CD4-positive, alpha-beta T cell (primary cell): ENCODE data around the gene MUC13. TPM values are rescaled to one million over a fixed set of nuclear protein-coding genes. Genes with fewer than 3 reads are reported as not detected.

Source experiments
- ATAC-seq: fragments of 200-7000 bp; cut with Tn5 transposase; one replicate; pipeline ENCODE4 v1.10.0; 2022; ENCODE audit warnings: mild to moderate bottlenecking; ENCODE audit not compliant: poor library complexity
- CTCF ChIA-PET: fragments of 350-600 bp; sonication (Branson Sonifier 250); formaldehyde crosslinking; loops from one replicate; lab custom pipeline; 2021; ENCODE audit warnings: antibody characterized with exemption, inconsistent platforms; lab: Charles Lee
- POLR2A ChIA-PET: fragments of 350-600 bp; sonication (Branson Sonifier 250); formaldehyde crosslinking; loops from one replicate; lab custom pipeline; 2021; ENCODE audit warnings: antibody characterized with exemption, inconsistent platforms; lab: Charles Lee
- DNase-seq, 14 experiments: peaks; one replicate each; pipeline ENCODE4 v3.0.0-alpha.2; 2013 to 2020; ENCODE audit warnings: mixed read lengths in 2 of 14
- H3K27ac ChIP-seq, 2 donors: one replicate each; pipeline versions ENCODE4 v1.5.1 to v1.7.0; 2013; ENCODE audit warnings: low read length in 2 of 2, low read depth in 1 of 2, mild to moderate bottlenecking in 1 of 2
- H3K27me3 ChIP-seq, 2 experiments: 1 replicate in 1 of 2; 2 replicates in 1 of 2; pipeline versions ENCODE4 v1.6.1 to v1.7.0; 2013; ENCODE audit warnings: low read length in 2 of 2, control low read depth in 1 of 2, mild to moderate bottlenecking in 1 of 2, moderate library complexity in 1 of 2; ENCODE audit not compliant: insufficient read depth in 2 of 2, control insufficient read depth in 1 of 2
- H3K36me3 ChIP-seq: one replicate; pipeline ENCODE4 v1.6.1; 2013; ENCODE audit warnings: low read length, control low read depth; ENCODE audit not compliant: insufficient read depth
- H3K4me1 ChIP-seq: one replicate; pipeline ENCODE4 v1.6.1; 2013; ENCODE audit warnings: low read length, control low read depth; ENCODE audit not compliant: insufficient read depth
- H3K4me3 ChIP-seq: one replicate; pipeline ENCODE4 v1.5.1; 2013; ENCODE audit warnings: mild to moderate bottlenecking, low read length, moderate library complexity
- H3K9me3 ChIP-seq, 2 experiments: 1 replicate in 1 of 2; 2 replicates in 1 of 2; pipeline versions ENCODE4 v1.6.1 to v1.7.0; 2013; ENCODE audit warnings: low read length in 2 of 2, mild to moderate bottlenecking in 2 of 2, control low read depth in 1 of 2, moderate library complexity in 1 of 2; ENCODE audit not compliant: control insufficient read depth in 1 of 2, insufficient read depth in 1 of 2
- H3K27ac Mint-ChIP-seq: one replicate; pipeline ENCODE4 v1.8.0; 2020; ENCODE audit warnings: mixed read lengths
- H3K27me3 Mint-ChIP-seq: one replicate; pipeline ENCODE4 v1.8.0; 2021; ENCODE audit warnings: mixed read lengths
- H3K36me3 Mint-ChIP-seq: one replicate; pipeline ENCODE4 v1.8.0; 2021; ENCODE audit warnings: low read depth, mixed read lengths
- H3K4me1 Mint-ChIP-seq: one replicate; pipeline ENCODE4 v1.8.0; 2021; ENCODE audit warnings: low read depth, mixed read lengths
- H3K4me3 Mint-ChIP-seq: one replicate; pipeline ENCODE4 v1.8.0; 2020; ENCODE audit warnings: mild to moderate bottlenecking, mixed read lengths
- H3K9me3 Mint-ChIP-seq: one replicate; pipeline ENCODE4 v1.8.0; 2020; ENCODE audit warnings: mixed read lengths
- intact Hi-C, 2 experiments: fragments of 100-400 bp; cut with DNase I in 1 of 2; cut with micrococcal nuclease in 1 of 2; formaldehyde crosslinking; loops; one replicate each; pipeline versions ENCODE4 v1.15.1 to v1.9.0; 2023 to 2025; cut with DNase I, micrococcal nuclease
- total RNA-seq, 174 experiments: library from RNA in 2 of 174; stranded (reverse) in 2 of 174; gene quantifications; one replicate each; pipeline ENCODE4 v1.2.3 and lab custom pipeline; 2021 to 2026
- TF ChIP-seq, protein P1 (sequence below): fragments of 200-600 bp; IDR thresholded peaks from one replicate; pipeline ENCODE4 v1.8.0; 2022; ENCODE audit warnings: antibody characterized with exemption, mild to moderate bottlenecking

The MUC13 gene
- total RNA-seq, 2 experiments from 2014 or later, result 0.47 TPM; not detected in 1

DNA sequence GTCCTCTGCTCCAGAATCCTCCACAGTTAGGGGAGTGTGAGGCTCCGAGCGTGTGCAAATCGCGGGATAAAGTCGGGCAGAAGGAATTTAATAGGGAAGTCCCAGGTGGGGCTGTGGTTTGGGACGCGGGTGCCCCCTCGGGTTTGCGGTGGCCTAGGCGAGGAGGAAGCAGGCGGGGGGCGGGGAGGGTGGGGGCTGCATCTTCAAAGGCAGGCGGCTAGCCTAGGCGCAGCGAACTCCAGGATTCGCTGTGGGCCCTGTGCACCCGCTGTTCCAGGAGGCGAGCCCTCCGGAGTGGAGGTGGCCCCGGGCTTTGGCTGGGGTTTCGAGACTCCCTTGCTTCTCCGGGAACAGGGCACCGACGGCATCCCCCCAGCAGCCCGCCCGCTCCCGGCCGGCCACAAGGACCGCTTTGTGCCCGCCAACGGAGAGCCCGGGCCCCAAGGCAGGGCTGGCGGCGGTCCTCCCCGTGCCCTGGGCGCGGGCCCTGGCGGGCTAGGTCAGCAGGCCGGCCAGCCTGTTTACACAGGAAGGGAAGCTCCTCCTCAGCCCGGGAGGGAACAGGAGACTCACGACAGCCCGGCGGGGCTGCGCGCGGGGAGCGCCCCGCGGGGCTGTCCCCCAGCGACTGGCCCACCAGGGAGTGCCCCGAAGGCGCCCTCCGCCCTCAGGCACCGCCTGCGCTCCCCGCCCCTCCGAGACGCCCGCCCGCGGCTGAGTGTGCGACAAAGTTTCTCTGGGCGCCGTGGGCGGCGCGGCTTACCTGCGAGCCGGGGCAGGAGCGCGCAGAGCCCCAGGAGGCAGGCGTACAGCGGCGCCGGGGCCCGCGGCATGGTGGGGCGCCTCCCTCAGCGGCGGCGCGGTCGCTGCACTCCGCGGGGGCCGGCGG, 48.1 kb downstream of the MUC13 start:
- intact Hi-C loops, result no loop called here
- H3K27me3 Mint-ChIP-seq, result peaks cover 68% of the 10 kb centered on the region
- ChIA-PET POLR2A (interaction anchor here (1.8 kb wide), 1 partner anchor 51 kb away, joined by 4 read pairs; no protein-coding TSS in a partner anchor), CTCF (no interaction called here)
- peak in 5 of 14 experiments; percentile 3 to 47 (median 20) for DNase-seq
- H3K4me1 Mint-ChIP-seq, result peaks cover 4% of the 10 kb centered on the region
- peak overlapping the region; percentile 7 for H3K4me3 ChIP-seq
- peak; percentile 65 for ATAC-seq
- no peaks in the 10 kb centered on the region for H3K9me3 ChIP-seq
- no peaks in the 10 kb centered on the region for H3K36me3 Mint-ChIP-seq
- TF ChIP-seq, protein P1, sequence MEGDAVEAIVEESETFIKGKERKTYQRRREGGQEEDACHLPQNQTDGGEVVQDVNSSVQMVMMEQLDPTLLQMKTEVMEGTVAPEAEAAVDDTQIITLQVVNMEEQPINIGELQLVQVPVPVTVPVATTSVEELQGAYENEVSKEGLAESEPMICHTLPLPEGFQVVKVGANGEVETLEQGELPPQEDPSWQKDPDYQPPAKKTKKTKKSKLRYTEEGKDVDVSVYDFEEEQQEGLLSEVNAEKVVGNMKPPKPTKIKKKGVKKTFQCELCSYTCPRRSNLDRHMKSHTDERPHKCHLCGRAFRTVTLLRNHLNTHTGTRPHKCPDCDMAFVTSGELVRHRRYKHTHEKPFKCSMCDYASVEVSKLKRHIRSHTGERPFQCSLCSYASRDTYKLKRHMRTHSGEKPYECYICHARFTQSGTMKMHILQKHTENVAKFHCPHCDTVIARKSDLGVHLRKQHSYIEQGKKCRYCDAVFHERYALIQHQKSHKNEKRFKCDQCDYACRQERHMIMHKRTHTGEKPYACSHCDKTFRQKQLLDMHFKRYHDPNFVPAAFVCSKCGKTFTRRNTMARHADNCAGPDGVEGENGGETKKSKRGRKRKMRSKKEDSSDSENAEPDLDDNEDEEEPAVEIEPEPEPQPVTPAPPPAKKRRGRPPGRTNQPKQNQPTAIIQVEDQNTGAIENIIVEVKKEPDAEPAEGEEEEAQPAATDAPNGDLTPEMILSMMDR, result no peak
- no peak overlapping the region for H3K27ac ChIP-seq
- H3K4me1 ChIP-seq, result peaks cover 14% of the 10 kb centered on the region
- H3K27ac Mint-ChIP-seq, result no peak overlapping the region
- peak overlapping the region; percentile 81 for H3K4me3 Mint-ChIP-seq
- no peaks in the 10 kb centered on the region for H3K9me3 Mint-ChIP-seq
- H3K36me3 ChIP-seq, result no peaks in the 10 kb centered on the region
- H3K27me3 ChIP-seq, result peaks cover 30 to 52% of the 10 kb centered on the region in 2 experiments

DNA sequence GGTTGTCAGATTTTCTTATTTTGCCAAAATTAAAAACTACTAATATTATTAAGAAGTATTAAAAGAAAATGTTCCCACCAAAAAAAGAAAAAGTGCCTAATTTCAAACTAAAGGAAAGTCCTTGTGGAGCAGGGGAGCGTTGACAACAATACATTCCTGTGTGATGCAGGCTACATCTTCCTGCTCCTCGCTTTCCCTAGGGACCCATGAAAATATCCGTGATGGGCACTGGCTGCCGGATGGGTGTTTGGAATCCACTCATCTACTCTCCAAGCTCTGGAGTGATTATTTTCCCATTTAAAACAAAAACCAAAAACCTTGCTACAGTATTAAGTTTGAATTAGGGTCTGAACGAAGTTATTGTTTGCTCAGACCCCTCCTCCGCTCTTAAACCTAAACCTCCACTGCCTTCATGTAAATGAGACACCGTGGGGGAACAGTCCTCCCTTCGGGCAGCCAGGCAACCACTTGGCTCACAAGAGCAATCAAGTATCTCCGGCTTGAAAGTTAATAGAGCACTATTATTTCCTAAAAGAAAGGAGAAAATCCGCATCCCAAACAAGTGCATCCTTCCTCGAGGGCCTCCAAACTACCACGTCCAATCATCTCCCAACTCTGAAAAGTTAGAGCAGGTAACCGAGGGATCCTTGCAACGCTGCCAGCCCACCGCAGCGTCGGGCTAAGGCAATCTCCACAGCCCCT, 48.9 kb downstream of the MUC13 start:
- intact Hi-C loops, result no loop called here
- H3K4me3 ChIP-seq, result no peak overlapping the region
- ATAC-seq (no peak), DNase-seq (no peak)
- TF ChIP-seq, protein P1, result no peak
- ChIA-PET POLR2A (no interaction called here), CTCF (no interaction called here)
- no peak overlapping the region for H3K27ac ChIP-seq
- H3K27me3 ChIP-seq, result peaks cover 28 to 49% of the 10 kb centered on the region in 2 experiments
- Mint-ChIP-seq H3K36me3 (no peaks in the 10 kb centered on the region), H3K4me1 (peaks cover 4% of the 10 kb centered on the region), H3K4me3 (peak overlapping the region; percentile 81), H3K27me3 (peaks cover 62% of the 10 kb centered on the region), H3K9me3 (no peaks in the 10 kb centered on the region), H3K27ac (no peak overlapping the region)
- H3K36me3 ChIP-seq, result no peaks in the 10 kb centered on the region
- no peaks in the 10 kb centered on the region for H3K9me3 ChIP-seq
- peaks cover 14% of the 10 kb centered on the region for H3K4me1 ChIP-seq

DNA sequence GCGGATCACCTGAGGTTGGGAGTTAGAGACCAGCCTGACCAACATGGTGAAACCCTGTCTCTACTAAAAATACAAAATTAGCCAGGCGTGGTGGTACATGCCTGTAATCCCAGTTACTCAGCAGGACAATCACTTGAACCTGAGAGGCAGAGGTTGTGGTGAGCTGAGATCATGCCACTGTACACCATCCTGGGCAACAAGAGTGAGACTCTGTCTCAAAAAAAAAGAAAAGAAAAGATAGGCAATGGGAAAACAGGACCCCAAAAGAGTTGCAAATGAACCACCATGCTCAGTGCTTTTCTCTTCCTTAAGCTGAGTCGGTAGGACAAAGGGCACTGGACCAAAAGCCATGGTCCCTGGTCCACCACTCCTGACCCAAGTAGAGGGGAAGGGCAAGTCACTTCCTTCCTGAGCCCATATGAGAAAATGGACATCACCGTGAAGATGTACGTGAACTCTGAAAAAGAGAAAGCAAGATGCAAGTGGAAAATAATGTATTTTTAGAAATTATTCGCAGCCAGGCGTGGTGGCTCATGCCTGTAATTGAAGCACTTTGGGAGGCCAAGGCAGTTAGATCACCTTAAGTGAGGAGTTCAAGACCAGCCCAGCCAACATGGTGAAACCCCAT, 50.0 kb downstream of the MUC13 start:
- CTCF ChIA-PET, result no interaction called here

More for the DNA sequence above, 50.0 kb downstream of the MUC13 start:
- POLR2A ChIA-PET, result no interaction called here
- Mint-ChIP-seq H3K4me1 (peaks cover 4% of the 10 kb centered on the region), H3K9me3 (no peaks in the 10 kb centered on the region), H3K27me3 (peaks cover 64% of the 10 kb centered on the region), H3K4me3 (peak overlapping the region; percentile 58), H3K36me3 (no peaks in the 10 kb centered on the region), H3K27ac (no peak overlapping the region)
- TF ChIP-seq, protein P1, result no peak
- Histone ChIP-seq H3K27me3 (peaks cover 28 to 47% of the 10 kb centered on the region in 2 experiments), H3K4me1 (peaks cover 14% of the 10 kb centered on the region), H3K27ac (no peak overlapping the region), H3K4me3 (no peak overlapping the region), H3K9me3 (no peaks in the 10 kb centered on the region), H3K36me3 (no peaks in the 10 kb centered on the region)
- DNase-seq (no peak), ATAC-seq (no peak)
- intact Hi-C loops, result no loop called here
